MCF 10A (cell line): ENCODE data around the gene NFATC3. TPM values are rescaled to one million over a fixed set of nuclear protein-coding genes. Genes with fewer than 3 reads are reported as not detected.

Experiments used
- BruUV-seq: library from RNA; stranded (reverse); fragments of 400-500 nt; replicated peaks from 2 replicates; lab custom pipeline; 2021; lab: Mats Ljungman, UMichigan
- CTCF ChIA-PET: fragments of 300-600 bp; sonication (Branson Sonifier 250); formaldehyde crosslinking; extraction: SDS; loops from one replicate; lab custom pipeline; 2021; ENCODE audit warnings: antibody characterized with exemption, inconsistent platforms; lab: Yijun Ruan, JAX
- POLR2A ChIA-PET: fragments of 300-600, 350-650 bp; sonication (Branson Sonifier 250); formaldehyde crosslinking; extraction: SDS; loops from one replicate; lab custom pipeline; 2020; ENCODE audit warnings: antibody characterized with exemption, inconsistent platforms; lab: Yijun Ruan, JAX
- DNase-seq: peaks from one replicate; pipeline ENCODE4 v3.0.0-alpha.2; 2018; ENCODE audit not compliant: unreplicated experiment
- H3K27ac Mint-ChIP-seq: one replicate; pipeline ENCODE4 v1.8.0; 2022; ENCODE audit warnings: mild to moderate bottlenecking, low read depth, mixed read lengths; ENCODE audit not compliant: unreplicated experiment
- H3K27me3 Mint-ChIP-seq: one replicate; pipeline ENCODE4 v1.8.0; 2022; ENCODE audit warnings: mixed read lengths; ENCODE audit not compliant: insufficient read depth, unreplicated experiment
- H3K36me3 Mint-ChIP-seq: one replicate; pipeline ENCODE4 v1.8.0; 2022; ENCODE audit warnings: mild to moderate bottlenecking, moderate library complexity, mixed read lengths; ENCODE audit not compliant: insufficient read depth, unreplicated experiment
- H3K4me1 Mint-ChIP-seq: one replicate; pipeline ENCODE4 v1.8.0; 2022; ENCODE audit warnings: mixed read lengths; ENCODE audit not compliant: insufficient read depth, unreplicated experiment
- H3K4me3 Mint-ChIP-seq: one replicate; pipeline ENCODE4 v1.8.0; 2022; ENCODE audit warnings: mild to moderate bottlenecking, moderate library complexity, mixed read lengths; ENCODE audit not compliant: unreplicated experiment
- H3K9me3 Mint-ChIP-seq: one replicate; pipeline ENCODE4 v1.8.0; 2022; ENCODE audit warnings: mixed read lengths; ENCODE audit not compliant: unreplicated experiment
- CTCF ChIP-seq: fragments of 200-600 bp; IDR thresholded peaks from one replicate; pipeline ENCODE4 v1.8.0; 2022; ENCODE audit warnings: antibody characterized with exemption, mild to moderate bottlenecking; ENCODE audit not compliant: unreplicated experiment
- intact Hi-C: fragments of 100-400 bp; cut with micrococcal nuclease; formaldehyde crosslinking; loops from 2 replicates; pipeline ENCODE4 v1.14.1; 2022
- total RNA-seq: library from RNA; stranded (reverse); gene quantifications from 2 replicates; pipeline ENCODE4 v1.2.3, GENCODE V29; 2022

Gene NFATC3
- total RNA-seq, 1 experiment from 2014 or later: 24.1 TPM

- TF ChIP-seq CTCF: no peak
- CTCF ChIA-PET: interaction anchor here (1.1 to 3.9 kb wide), 6 partner anchors 10 to 158 kb away, joined by 3 to 33 read pairs (median 17); partner anchors contain the start of gene NRN1L
- H3K9me3 Mint-ChIP-seq: no peaks in the 10 kb centered on the region
- H3K36me3 Mint-ChIP-seq: peaks cover 56% of the 10 kb centered on the region
- BruUV-seq: no TSS peak
- intact Hi-C loops: loop anchor here (2.0 kb wide), 2 partner anchors 75 to 105 kb away; partner anchors contain the start of gene PSMB10
- H3K4me1 Mint-ChIP-seq: no peaks in the 10 kb centered on the region
- no peak overlapping the region for H3K27ac Mint-ChIP-seq
- DNase-seq: no peak
- H3K4me3 Mint-ChIP-seq: no peak overlapping the region
- H3K27me3 Mint-ChIP-seq: no peaks in the 10 kb centered on the region
- POLR2A ChIA-PET: interaction anchor here (1.1 to 1.2 kb wide), 2 partner anchors 51 to 106 kb away, joined by 3 to 4 read pairs; no protein-coding TSS in a partner anchor
Observed at GRCh38 chr16:68041783-68042182, 43.4 kb upstream of the NFATC3 start.

DNA sequence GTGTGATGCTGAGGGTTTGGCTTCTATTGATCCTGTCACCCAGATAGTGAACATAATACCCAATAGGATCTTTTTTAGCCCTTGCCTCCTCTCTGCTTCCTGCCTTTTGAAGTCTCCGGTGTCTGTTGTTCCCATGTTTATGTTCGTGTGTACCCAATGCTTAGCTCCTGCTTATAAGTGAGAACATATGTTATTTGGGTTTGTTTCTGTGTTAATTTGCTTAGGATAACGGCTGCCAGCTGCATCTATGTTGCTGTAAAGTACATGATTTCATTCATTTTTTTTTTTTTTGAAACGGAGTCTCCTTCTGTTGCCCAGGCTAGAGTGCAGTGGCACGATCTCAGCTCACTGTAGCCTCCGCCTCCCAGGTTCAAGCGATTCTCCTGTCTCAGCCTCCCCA is 39.1 kb upstream of the NFATC3 start:
- intact Hi-C loops: no loop called here
- no peak for DNase-seq
- peak overlapping the region; percentile 27 for H3K27ac Mint-ChIP-seq
- no peaks in the 10 kb centered on the region for H3K27me3 Mint-ChIP-seq
- H3K4me3 Mint-ChIP-seq: no peak overlapping the region
- H3K36me3 Mint-ChIP-seq: peaks cover 65% of the 10 kb centered on the region
- BruUV-seq: no TSS peak
- TF ChIP-seq CTCF: no peak
- H3K9me3 Mint-ChIP-seq: no peaks in the 10 kb centered on the region
- POLR2A ChIA-PET: interaction anchor here (0.6 to 0.8 kb wide), 3 partner anchors 15 to 170 kb away, joined by 3 to 4 read pairs (median 3); no protein-coding TSS in a partner anchor
- CTCF ChIA-PET: interaction anchor here (0.6 to 1.1 kb wide), 5 partner anchors 19 to 1411 kb away, joined by 3 to 5 read pairs (median 4); no protein-coding TSS in a partner anchor
- no peaks in the 10 kb centered on the region for H3K4me1 Mint-ChIP-seq

DNA sequence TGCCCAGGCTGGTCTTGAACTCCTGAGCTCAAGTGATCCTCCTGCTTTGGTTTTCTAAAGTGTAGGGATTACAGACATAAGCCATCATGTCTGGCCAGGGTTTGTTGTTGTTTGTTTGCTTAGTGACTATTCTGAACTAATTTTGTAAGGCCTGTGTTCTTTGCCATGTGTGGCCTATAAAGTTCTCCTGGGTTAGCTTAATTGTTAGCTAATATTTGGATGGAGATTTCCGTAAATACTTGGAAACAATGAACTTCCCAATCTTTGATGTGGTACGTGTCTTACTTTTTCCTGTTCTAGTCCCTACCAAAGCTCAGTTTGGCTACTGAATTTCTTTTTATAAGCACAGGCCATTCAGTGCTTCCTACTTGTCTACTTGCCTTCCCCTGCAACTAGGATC is 37.2 kb upstream of the NFATC3 start:
- no peak for DNase-seq
- no TSS peak for BruUV-seq
- H3K4me3 Mint-ChIP-seq: no peak overlapping the region
- TF ChIP-seq CTCF: no peak
- H3K9me3 Mint-ChIP-seq: no peaks in the 10 kb centered on the region
- CTCF ChIA-PET: interaction anchor here (0.6 to 1.0 kb wide), 3 partner anchors 25 to 106 kb away, joined by 3 to 4 read pairs (median 3); partner anchors contain the start of genes DDX28 and DUS2
- H3K36me3 Mint-ChIP-seq: peaks cover 71% of the 10 kb centered on the region
- H3K4me1 Mint-ChIP-seq: no peaks in the 10 kb centered on the region
- intact Hi-C loops: no loop called here
- POLR2A ChIA-PET: interaction anchor here (0.7 kb wide), 1 partner anchor 45 kb away, joined by 3 read pairs; no protein-coding TSS in a partner anchor
- H3K27ac Mint-ChIP-seq: no peak overlapping the region
- no peaks in the 10 kb centered on the region for H3K27me3 Mint-ChIP-seq

- no TSS peak for BruUV-seq
- intact Hi-C loops: no loop called here
- no peak for TF ChIP-seq CTCF
- H3K27ac Mint-ChIP-seq: no peak overlapping the region
- no peaks in the 10 kb centered on the region for H3K27me3 Mint-ChIP-seq
- POLR2A ChIA-PET: no interaction called here
- H3K4me1 Mint-ChIP-seq: no peaks in the 10 kb centered on the region
- CTCF ChIA-PET: interaction anchor here (1.1 kb wide), 1 partner anchor 64 kb away, joined by 3 read pairs; no protein-coding TSS in a partner anchor
- no peaks in the 10 kb centered on the region for H3K9me3 Mint-ChIP-seq
- H3K36me3 Mint-ChIP-seq: peaks cover 82% of the 10 kb centered on the region
- DNase-seq: no peak
- no peak overlapping the region for H3K4me3 Mint-ChIP-seq
Observed at GRCh38 chr16:68049449-68049848, 35.7 kb upstream of the NFATC3 start.
